Tibial nerve (tissue), 3 donors: Measurements from ENCODE around the gene LINC01488.

Source experiments
- CTCF ChIP-seq, 5 experiments: fragments of 200-600 bp in 3 of 5; fragments of 450-650 bp in 2 of 5; sonication (generic) in 3 of 5; IDR thresholded peaks; one replicate each; pipeline ENCODE4 v1.5.1; 2016 to 2019; ENCODE audit warnings: antibody characterized with exemption in 5 of 5, mild to moderate bottlenecking in 3 of 5, moderate library complexity in 2 of 5
- POLR2A ChIP-seq, 2 donors: fragments of 450-650 bp; IDR thresholded peaks; one replicate each; pipeline ENCODE4 v1.6.1; 2017; ENCODE audit warnings: antibody characterized with exemption in 2 of 2, mild to moderate bottlenecking in 2 of 2, moderate library complexity in 2 of 2

GRCh38 chr11:69500285-69501120, 19.0 kb downstream of the LINC01488 start:
- no peak for TF ChIP-seq CTCF (IDR thresholded peaks at IDR 0.05)
- no peak for TF ChIP-seq POLR2A (IDR thresholded peaks at IDR 0.05)
